NCI-H2227 (cell line): ENCODE data around the gene TMEM26.
"Not testable (repeated sequence)": the region's sequence is repeated elsewhere in the genome, so short reads cannot be mapped to it uniquely, and the experiment has no call there.

ENCODE experiments used
- DNase-seq: peaks from one replicate; lab custom pipeline; 2025; ENCODE audit not compliant: unreplicated experiment; lab: John Stamatoyannopoulos, UW

The TMEM26 gene

DNA sequence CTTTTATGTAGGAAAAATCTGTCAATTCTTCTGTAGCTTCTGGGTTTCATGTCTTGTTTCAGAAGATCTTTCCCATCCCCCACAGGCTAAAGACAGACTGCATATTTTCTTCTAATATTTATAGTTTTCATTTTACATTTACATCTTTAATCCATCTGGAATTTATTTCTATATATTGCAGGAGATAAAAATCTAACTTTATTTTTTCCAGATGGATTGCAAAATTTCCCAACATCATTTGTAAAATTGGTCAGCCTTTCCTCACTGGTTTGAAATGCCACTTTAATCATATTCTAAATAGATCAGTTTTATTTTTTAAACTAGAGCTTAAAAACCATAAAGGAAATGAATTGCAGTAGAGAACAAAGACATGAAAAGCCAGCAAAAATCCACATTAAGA, 46.9 kb downstream of the TMEM26 start:
- no peak for DNase-seq

GRCh38 chr10:61404751-61405150, 48.4 kb downstream of the TMEM26 start:
- DNase-seq: no peak

DNA sequence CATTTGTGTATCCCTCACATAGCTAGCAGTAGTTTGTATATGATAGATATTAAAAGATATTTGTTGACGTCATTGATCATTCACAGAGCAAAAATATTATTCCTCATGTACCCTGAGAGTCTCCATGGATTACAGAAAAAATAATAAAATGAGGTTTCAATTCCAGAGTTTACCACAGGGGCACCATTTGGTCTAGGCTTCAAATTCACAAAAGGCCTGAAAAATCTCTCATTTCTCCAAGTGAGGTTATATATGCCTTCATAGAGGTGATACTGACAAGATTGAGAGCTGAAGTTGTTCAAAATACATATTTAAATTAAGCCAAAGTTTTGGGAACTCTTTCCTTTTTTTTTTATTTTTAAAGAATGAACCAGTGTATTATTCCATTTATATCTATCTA, 52.7 kb downstream of the TMEM26 start:
- no peak for DNase-seq

DNA sequence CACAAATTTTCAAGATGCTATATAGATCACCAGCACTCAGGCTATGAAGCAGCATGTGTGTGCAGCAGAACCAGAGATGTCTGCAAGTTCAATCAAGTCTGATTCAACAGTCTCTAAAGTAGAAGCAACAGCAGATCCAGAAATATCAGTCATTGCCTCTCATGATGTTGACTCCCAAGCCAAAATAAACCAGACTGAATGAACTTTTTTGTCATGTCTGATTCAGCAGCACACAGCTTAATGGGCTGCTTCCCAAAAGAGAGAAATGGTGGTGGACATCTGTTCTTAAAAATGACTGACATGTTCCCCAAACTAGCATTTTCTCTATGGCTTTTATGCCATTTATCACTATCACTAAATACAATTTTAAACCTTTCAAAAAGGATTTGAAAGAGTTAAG, 53.8 kb downstream of the TMEM26 start:
- no peak for DNase-seq

GRCh38 chr10:61398366-61399129, 54.6 kb downstream of the TMEM26 start:
- DNase-seq: no peak

- no peak for DNase-seq
These were observed 55.8 kb downstream of the TMEM26 start for GRCh38 chr10:61397175-61397986.

DNA sequence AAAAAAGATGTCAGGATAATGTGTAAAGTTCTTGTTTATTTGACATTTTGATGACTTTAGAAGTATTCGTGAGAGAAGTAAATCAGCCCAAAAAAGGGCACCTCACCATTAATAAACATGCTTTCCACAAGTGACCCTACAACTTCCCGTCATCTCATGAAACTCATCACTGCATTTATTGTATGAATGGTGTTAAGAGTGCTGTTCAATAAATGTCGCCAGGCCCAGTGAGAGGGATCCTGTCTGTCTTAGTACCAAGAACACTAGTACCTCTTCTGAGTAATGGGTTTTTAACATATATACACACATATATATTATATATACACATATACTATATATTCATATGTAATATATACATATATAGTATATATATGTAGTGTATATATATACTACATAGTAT, 61.9 kb downstream of the TMEM26 start:
- no peak for DNase-seq

GRCh38 chr10:61390851-61391250, 62.3 kb downstream of the TMEM26 start:
- no peak for DNase-seq

GRCh38 chr10:61389887-61390286, 63.3 kb downstream of the TMEM26 start:
- no peak for DNase-seq

- DNase-seq: not testable (repeated sequence)
These were observed 64.2 kb downstream of the TMEM26 start for GRCh38 chr10:61388986-61389385.

DNA sequence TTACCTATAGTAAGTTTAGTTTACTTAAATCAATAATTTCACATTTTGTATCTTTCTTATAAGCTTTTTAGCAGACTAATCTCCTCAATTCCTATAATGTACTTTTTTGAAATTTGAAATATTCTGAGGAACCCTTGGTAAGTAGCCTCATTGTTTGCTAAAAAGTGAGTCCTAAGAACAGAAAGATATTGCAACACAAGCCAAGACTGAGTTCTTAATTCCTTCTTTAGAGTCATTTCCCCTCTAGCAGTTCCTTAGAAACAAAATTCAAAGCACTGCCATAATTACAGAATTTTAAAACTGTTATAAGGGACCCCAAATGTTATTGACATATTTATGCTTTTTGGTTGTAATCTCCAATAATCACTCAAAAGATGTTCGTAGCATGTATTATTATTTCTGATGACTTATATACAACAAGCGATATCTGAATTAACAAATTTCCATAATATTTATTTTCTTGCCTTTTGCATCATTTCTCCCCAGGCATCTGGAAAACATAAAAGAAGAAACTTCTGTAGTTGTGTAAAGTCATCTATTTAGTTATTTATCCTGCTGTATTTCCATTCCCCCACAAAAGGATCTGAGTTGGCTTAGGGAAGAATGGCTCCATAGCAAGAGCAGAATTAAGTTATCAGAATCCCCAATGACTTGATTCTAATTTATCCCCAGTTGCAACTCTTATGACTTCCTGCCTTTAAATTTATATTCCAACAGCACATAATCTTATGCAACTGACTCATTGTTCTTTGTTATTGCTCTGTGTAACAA, 67.8 kb downstream of the TMEM26 start:
- no peak for DNase-seq

GRCh38 chr10:61381153-61381552, 72.0 kb downstream of the TMEM26 start:
- not testable (repeated sequence) for DNase-seq

DNA sequence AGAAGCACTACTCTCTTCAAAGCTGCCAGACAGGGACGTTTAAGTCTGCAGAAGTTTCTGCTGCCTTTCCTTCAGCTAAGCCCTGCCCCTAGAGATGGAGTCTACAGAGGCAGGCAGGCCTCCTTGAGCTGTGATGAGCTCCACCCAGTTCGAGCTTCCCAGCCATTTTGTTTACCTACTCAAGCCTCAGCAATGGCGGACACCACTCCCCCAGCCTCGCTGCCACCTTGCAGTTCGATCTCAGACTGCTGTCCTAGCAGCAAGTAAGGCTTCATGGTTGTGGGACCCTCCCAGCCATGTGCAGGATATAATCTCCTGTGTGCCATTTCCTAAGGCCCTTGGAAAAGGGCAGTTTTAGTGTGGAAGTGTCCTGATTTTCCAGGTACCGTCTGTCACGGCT, 74.3 kb downstream of the TMEM26 start:
- no peak for DNase-seq

GRCh38 chr10:61376908-61377368, 76.2 kb downstream of the TMEM26 start:
- DNase-seq: no peak

DNA sequence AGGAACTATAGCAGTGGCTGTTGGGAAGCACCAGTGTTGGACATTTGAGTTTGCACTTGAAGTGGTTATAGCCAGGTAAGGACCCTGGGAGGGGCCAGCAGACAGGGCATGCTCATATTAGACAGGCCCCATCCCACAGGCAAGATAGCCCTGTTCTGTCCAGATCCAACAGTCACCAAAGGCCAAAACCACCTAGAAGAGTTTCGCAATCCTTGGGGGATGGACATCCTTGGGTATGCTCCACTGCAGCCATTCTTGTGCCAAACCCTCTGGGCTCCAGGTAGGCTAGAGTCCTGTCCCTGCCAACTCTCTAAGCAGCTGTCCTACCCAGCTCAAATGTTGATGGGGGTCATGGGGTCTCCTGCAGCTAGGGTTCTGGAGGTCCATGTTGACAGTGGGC, 76.8 kb downstream of the TMEM26 start:
- DNase-seq: no peak

- DNase-seq: no peak
These were observed 86.8 kb downstream of the TMEM26 start for GRCh38 chr10:61366365-61366764.

GRCh38 chr10:61364619-61365018, 88.6 kb downstream of the TMEM26 start:
- no peak for DNase-seq

GRCh38 chr10:61363006-61363405, 90.2 kb downstream of the TMEM26 start:
- DNase-seq: no peak

DNA sequence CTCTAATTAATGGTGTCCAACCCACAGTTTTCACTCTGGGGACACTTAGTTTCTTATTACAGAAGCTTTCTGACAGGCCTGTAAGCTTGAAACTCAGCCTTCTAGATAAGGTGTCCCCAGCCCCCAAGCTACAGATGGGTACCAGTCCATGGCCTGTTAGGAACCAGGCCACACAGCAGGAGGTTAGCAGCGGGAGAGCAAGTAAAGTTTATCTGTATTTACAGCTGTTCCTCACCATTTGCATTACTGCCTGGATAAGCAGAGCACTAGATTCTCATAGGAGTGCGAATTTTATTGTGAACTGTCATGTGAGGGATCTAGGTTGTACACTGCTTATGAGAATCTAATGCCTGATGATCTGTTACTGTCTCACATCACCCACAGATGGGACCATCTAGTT, 93.7 kb downstream of the TMEM26 start:
- DNase-seq: no peak

- no peak for DNase-seq
These were observed 95.5 kb downstream of the TMEM26 start for GRCh38 chr10:61357687-61358086.
